Measurements from ENCODE around the gene ERAP2. TPM values are rescaled to one million over a fixed set of nuclear protein-coding genes. Genes with fewer than 3 reads are reported as not detected.

Gene ERAP2
- total and polyA plus RNA-seq, 10 of the 15 experiments (the other 5 are each of a cell fraction or from before 2014, with no cell fraction given) = 4.0 to 28.7 (median 11.7) TPM

DNA sequence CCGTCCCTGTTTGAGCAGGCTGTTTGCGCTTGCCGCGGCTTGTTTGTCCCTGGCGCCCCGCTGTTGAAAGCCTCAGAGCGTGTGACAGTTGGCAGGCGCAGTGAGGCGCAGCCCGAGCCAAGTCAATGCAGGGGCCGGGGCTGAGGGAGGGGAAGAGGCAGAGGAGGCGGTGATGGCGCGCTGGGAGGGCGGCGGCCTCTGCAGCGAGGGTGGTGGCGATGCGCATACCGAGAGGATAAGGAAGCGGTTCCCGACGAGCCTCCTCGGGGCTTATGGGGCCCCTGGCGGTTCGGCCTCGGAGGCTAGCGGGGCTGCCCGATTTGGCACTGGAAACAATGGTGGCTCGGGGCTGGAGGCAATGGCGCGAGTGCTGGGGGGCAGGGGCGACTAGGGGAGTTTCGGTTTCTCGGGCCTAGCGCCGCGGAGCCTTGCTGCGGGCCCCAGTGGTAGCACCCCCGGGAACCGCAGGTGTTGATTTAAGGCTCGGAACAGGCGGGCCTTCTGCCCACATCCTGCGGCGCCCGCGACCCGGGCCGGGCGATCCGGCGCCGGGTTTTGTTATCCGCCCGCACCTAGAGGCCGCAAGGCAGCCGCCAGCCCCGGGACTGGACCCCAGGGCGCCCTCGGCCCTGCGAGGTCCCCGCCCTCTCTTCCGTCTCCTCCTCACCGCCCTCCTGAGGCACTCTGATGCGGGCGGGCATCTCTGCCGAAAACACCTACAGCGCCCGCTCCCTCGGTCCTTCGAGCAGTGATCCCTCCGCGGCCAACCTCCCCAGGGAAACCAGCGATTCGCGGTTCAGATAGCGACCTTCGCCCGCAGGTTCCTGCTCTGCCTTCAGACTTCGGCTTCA, 58.6 kb downstream of the ERAP2 start (continued):
- TF ChIP-seq, protein P1, sequence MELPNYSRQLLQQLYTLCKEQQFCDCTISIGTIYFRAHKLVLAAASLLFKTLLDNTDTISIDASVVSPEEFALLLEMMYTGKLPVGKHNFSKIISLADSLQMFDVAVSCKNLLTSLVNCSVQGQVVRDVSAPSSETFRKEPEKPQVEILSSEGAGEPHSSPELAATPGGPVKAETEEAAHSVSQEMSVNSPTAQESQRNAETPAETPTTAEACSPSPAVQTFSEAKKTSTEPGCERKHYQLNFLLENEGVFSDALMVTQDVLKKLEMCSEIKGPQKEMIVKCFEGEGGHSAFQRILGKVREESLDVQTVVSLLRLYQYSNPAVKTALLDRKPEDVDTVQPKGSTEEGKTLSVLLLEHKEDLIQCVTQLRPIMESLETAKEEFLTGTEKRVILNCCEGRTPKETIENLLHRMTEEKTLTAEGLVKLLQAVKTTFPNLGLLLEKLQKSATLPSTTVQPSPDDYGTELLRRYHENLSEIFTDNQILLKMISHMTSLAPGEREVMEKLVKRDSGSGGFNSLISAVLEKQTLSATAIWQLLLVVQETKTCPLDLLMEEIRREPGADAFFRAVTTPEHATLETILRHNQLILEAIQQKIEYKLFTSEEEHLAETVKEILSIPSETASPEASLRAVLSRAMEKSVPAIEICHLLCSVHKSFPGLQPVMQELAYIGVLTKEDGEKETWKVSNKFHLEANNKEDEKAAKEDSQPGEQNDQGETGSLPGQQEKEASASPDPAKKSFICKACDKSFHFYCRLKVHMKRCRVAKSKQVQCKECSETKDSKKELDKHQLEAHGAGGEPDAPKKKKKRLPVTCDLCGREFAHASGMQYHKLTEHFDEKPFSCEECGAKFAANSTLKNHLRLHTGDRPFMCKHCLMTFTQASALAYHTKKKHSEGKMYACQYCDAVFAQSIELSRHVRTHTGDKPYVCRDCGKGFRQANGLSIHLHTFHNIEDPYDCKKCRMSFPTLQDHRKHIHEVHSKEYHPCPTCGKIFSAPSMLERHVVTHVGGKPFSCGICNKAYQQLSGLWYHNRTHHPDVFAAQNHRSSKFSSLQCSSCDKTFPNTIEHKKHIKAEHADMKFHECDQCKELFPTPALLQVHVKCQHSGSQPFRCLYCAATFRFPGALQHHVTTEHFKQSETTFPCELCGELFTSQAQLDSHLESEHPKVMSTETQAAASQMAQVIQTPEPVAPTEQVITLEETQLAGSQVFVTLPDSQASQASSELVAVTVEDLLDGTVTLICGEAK (IDR thresholded peaks at IDR 0.05; ENCODE audit: borderline replicate concordance) = peak; percentile 69; the same call in 1 of the 2 replicates
- TF ChIP-seq YY1 (IDR thresholded peaks at IDR 0.05; ENCODE audit: low read depth, low read length) (peak; percentile 94), TAF1 (IDR thresholded peaks at IDR 0.05; ENCODE audit: borderline replicate concordance, low read depth, low read length) (peak; percentile 87), RFX5 (IDR thresholded peaks at IDR 0.05; ENCODE audit: low read depth, low read length) (no peak; the same call in 1 of the 2 replicates), ZNF274 (IDR thresholded peaks at IDR 0.05; ENCODE audit: insufficient read depth, insufficient read length) (no peak), EED (IDR thresholded peaks at IDR 0.05; ENCODE audit: low read depth) (peak; percentile 90), NFYA (IDR thresholded peaks at IDR 0.05; ENCODE audit: borderline replicate concordance, low read depth, low read length) (no peak), NR2F1 (conservative IDR thresholded peaks at IDR 0.05) (peak; percentile 92), NFIC (IDR thresholded peaks at IDR 0.05; ENCODE audit: low read depth, low read length) (no peak), SIN3A (IDR thresholded peaks at IDR 0.05; ENCODE audit: low read depth, low read length) (peak; percentile 73; the same call in 1 of the 2 replicates), BCL11A (IDR thresholded peaks at IDR 0.05; ENCODE audit: low read depth, low read length) (peak; percentile 58), BRCA1 (IDR thresholded peaks at IDR 0.05; ENCODE audit: low read depth, low read length) (no peak), CBX5 (IDR thresholded peaks at IDR 0.05; ENCODE audit: low read depth) (no peak), NR2C2 (IDR thresholded peaks at IDR 0.05; ENCODE audit: borderline replicate concordance, control insufficient read depth, insufficient read length, low read depth) (no peak), NFYB (IDR thresholded peaks at IDR 0.05; ENCODE audit: insufficient read depth, low read depth, low read length) (peak; percentile 62; the same call in 1 of the 2 replicates), NKRF (conservative IDR thresholded peaks at IDR 0.05) (peak; percentile 55)
- TF ChIP-seq, protein P2, sequence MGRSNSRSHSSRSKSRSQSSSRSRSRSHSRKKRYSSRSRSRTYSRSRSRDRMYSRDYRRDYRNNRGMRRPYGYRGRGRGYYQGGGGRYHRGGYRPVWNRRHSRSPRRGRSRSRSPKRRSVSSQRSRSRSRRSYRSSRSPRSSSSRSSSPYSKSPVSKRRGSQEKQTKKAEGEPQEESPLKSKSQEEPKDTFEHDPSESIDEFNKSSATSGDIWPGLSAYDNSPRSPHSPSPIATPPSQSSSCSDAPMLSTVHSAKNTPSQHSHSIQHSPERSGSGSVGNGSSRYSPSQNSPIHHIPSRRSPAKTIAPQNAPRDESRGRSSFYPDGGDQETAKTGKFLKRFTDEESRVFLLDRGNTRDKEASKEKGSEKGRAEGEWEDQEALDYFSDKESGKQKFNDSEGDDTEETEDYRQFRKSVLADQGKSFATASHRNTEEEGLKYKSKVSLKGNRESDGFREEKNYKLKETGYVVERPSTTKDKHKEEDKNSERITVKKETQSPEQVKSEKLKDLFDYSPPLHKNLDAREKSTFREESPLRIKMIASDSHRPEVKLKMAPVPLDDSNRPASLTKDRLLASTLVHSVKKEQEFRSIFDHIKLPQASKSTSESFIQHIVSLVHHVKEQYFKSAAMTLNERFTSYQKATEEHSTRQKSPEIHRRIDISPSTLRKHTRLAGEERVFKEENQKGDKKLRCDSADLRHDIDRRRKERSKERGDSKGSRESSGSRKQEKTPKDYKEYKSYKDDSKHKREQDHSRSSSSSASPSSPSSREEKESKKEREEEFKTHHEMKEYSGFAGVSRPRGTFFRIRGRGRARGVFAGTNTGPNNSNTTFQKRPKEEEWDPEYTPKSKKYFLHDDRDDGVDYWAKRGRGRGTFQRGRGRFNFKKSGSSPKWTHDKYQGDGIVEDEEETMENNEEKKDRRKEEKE (IDR thresholded peaks at IDR 0.05) = no peak
- TF ChIP-seq, protein P3, sequence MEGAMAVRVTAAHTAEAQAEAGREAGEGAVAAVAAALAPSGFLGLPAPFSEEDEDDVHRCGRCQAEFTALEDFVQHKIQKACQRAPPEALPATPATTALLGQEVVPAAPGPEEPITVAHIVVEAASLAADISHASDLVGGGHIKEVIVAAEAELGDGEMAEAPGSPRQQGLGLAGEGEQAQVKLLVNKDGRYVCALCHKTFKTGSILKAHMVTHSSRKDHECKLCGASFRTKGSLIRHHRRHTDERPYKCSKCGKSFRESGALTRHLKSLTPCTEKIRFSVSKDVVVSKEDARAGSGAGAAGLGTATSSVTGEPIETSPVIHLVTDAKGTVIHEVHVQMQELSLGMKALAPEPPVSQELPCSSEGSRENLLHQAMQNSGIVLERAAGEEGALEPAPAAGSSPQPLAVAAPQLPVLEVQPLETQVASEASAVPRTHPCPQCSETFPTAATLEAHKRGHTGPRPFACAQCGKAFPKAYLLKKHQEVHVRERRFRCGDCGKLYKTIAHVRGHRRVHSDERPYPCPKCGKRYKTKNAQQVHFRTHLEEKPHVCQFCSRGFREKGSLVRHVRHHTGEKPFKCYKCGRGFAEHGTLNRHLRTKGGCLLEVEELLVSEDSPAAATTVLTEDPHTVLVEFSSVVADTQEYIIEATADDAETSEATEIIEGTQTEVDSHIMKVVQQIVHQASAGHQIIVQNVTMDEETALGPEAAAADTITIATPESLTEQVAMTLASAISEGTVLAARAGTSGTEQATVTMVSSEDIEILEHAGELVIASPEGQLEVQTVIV (IDR thresholded peaks at IDR 0.05; ENCODE audit: borderline replicate concordance, partially characterized antibody) = peak; percentile 26

All from GM12878 (cell line).